Epithelial cell of esophagus (primary cell): ENCODE data around the gene RASA2.

Experiments
- DNase-seq: peaks from one replicate; pipeline ENCODE4 v3.0.0; 2010; ENCODE audit warnings: low read depth
- H3K4me3 ChIP-seq: 2 replicates; pipeline ENCODE4 v1.5.1; 2011; ENCODE audit warnings: mild to moderate bottlenecking, low read length, control low read depth
- TF ChIP-seq, protein P1 (sequence below): IDR thresholded peaks from 2 replicates; pipeline ENCODE4 v1.5.1; 2011; ENCODE audit warnings: low read depth, mild to moderate bottlenecking, low read length, control low read depth, inconsistent platforms; ENCODE audit not compliant: insufficient read depth; ENCODE audit errors: missing control alignments

Gene RASA2

DNA sequence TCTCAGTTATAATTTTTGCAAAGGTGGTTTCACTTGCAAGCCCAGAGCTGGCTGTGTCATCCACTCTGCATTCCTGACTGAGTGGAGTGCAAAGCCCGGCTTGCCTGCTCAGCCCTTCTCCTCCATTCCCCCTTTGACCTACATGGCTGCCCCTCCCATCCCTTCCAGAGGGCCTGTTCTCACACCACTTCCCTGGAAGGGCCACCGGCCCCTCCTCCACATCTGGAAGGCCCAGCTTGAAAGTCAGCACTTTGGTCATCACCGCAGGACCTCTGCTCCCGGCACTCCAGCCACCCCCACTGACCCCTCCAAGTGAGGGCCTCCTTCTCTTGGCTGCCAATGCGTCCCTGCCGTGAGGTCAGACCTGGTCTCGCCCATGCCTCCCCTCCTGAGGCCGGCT, 177.2 kb downstream of the RASA2 start:
- no peak overlapping the region for H3K4me3 ChIP-seq
- TF ChIP-seq, protein P1, sequence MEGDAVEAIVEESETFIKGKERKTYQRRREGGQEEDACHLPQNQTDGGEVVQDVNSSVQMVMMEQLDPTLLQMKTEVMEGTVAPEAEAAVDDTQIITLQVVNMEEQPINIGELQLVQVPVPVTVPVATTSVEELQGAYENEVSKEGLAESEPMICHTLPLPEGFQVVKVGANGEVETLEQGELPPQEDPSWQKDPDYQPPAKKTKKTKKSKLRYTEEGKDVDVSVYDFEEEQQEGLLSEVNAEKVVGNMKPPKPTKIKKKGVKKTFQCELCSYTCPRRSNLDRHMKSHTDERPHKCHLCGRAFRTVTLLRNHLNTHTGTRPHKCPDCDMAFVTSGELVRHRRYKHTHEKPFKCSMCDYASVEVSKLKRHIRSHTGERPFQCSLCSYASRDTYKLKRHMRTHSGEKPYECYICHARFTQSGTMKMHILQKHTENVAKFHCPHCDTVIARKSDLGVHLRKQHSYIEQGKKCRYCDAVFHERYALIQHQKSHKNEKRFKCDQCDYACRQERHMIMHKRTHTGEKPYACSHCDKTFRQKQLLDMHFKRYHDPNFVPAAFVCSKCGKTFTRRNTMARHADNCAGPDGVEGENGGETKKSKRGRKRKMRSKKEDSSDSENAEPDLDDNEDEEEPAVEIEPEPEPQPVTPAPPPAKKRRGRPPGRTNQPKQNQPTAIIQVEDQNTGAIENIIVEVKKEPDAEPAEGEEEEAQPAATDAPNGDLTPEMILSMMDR, result no peak
- DNase-seq, result peak; percentile 38
